A549 (cell line): ENCODE measurements around the gene NEK2. TPM values are rescaled to one million over a fixed set of nuclear protein-coding genes. Genes with fewer than 3 reads are reported as not detected.

Experiments
- ATAC-seq, 2 experiments: fragments of 200-7000 bp in 1 of 2; fragments of >200 bp in 1 of 2; cut with Nextera tagmentation in 1 of 2; cut with Tn5 transposase in 1 of 2; 3 replicates each; pipeline versions ENCODE4 v1.8.0 to v1.9.1; 2018 to 2020; ENCODE audit warnings: mild to moderate bottlenecking in 1 of 2, moderate library complexity in 1 of 2
- CTCF ChIA-PET: fragments of 300-600 bp; sonication (Branson Sonifier 250); formaldehyde crosslinking; extraction: SDS; loops from one replicate; lab custom pipeline; 2021; ENCODE audit warnings: antibody characterized with exemption, inconsistent platforms; lab: Yijun Ruan, JAX
- POLR2A ChIA-PET: fragments of 350-600 bp; formaldehyde crosslinking; extraction: SDS; loops from one replicate; lab custom pipeline; 2021; ENCODE audit warnings: antibody characterized with exemption, inconsistent platforms; lab: Yijun Ruan, JAX
- DNase-seq, 2 experiments: peaks; one replicate each; pipeline versions ENCODE4 v3.0.0 to v3.0.0-alpha.2; 2011 to 2016; ENCODE audit warnings: low read depth in 1 of 2, low spot score in 1 of 2
- FAIRE-seq: peaks from 2 replicates; lab custom pipeline; 2011; peaks lifted over from hg19 to GRCh38; lab: Jason Lieb, UNC
- H3K27ac ChIP-seq, 2 experiments: fragments of >200 bp; sonication (Bioruptor Twin); formaldehyde crosslinking; 3 replicates each; pipeline ENCODE4 v1.5.1; 2016 to 2017
- H3K4me1 ChIP-seq: fragments of >200 bp; sonication (Bioruptor Twin); formaldehyde crosslinking; 3 replicates; pipeline ENCODE4 v1.6.1; 2016
- H3K4me2 ChIP-seq: fragments of >200 bp; sonication (Bioruptor Twin); formaldehyde crosslinking; 3 replicates; pipeline ENCODE4 v1.6.1; 2016
- H3K4me3 ChIP-seq: fragments of >200 bp; sonication (Bioruptor Twin); formaldehyde crosslinking; 3 replicates; pipeline ENCODE4 v1.5.1; 2016
- H3K9me3 ChIP-seq: fragments of >200 bp; sonication (Bioruptor Twin); formaldehyde crosslinking; 3 replicates; pipeline ENCODE4 v1.6.1; 2016
- BHLHE40 ChIP-seq: IDR thresholded peaks from 2 replicates; pipeline ENCODE4 v1.6.1; 2012; ENCODE audit warnings: low read depth, low read length, inconsistent platforms
- CBX2 ChIP-seq: fragments of 200-600 bp; sonication (generic); IDR thresholded peaks from 2 replicates; pipeline ENCODE4 v1.6.1; 2016; ENCODE audit warnings: low read depth, mild to moderate bottlenecking, borderline replicate concordance
- CTCF ChIP-seq: fragments of >200 bp; sonication (Bioruptor Twin); formaldehyde crosslinking; IDR thresholded peaks from 3 replicates; pipeline ENCODE4 v1.5.1; 2016
- ESRRA ChIP-seq: fragments of 150-350 bp; IDR thresholded peaks from 2 replicates; pipeline ENCODE4 v1.6.1; 2014; ENCODE audit warnings: mild to moderate bottlenecking, low read length, borderline replicate concordance
- GATA3 ChIP-seq: IDR thresholded peaks from 2 replicates; pipeline ENCODE4 v1.6.1; 2012; ENCODE audit warnings: borderline replicate concordance
- HOXB5 ChIP-seq: fragments of 250-450 bp; sonication (Bioruptor Pico); IDR thresholded peaks from 2 replicates; pipeline ENCODE4 v1.5.0; 2020; ENCODE audit warnings: mild to moderate bottlenecking, moderate library complexity
- MYC ChIP-seq: IDR thresholded peaks from 2 replicates; pipeline ENCODE4 v1.6.1; 2012; ENCODE audit warnings: mild to moderate bottlenecking, inconsistent platforms, low read length, improper control_type of control experiment, borderline replicate concordance
- NPAS2 ChIP-seq: fragments of 250-450 bp; sonication (Bioruptor Pico); IDR thresholded peaks from 2 replicates; pipeline ENCODE4 v1.8.0; 2022; ENCODE audit warnings: mild to moderate bottlenecking, moderate library complexity, borderline replicate concordance
- PHF8 ChIP-seq: fragments of 200-600 bp; sonication (generic); IDR thresholded peaks from 2 replicates; pipeline ENCODE4 v1.6.1; 2016; ENCODE audit warnings: low read depth, mild to moderate bottlenecking, antibody characterized with exemption, moderate library complexity, borderline replicate concordance
- RARB ChIP-seq: fragments of 250-450 bp; sonication (Bioruptor Pico); IDR thresholded peaks from 2 replicates; pipeline ENCODE4 v1.8.0; 2021; ENCODE audit warnings: mild to moderate bottlenecking, moderate library complexity
- RCOR1 ChIP-seq: fragments of 150-350 bp; IDR thresholded peaks from 2 replicates; pipeline ENCODE4 v1.6.1; 2014; ENCODE audit warnings: antibody characterized with exemption, low read length, low read depth
- TFCP2L1 ChIP-seq: fragments of 250-450 bp; sonication (Bioruptor Pico); IDR thresholded peaks from 2 replicates; pipeline ENCODE4 v1.5.0; 2021; ENCODE audit warnings: mild to moderate bottlenecking
- USF2 ChIP-seq: fragments of 450-650 bp; IDR thresholded peaks from 2 replicates; pipeline ENCODE4 v1.6.1; 2014; ENCODE audit warnings: antibody characterized with exemption
- ZFP36 ChIP-seq: fragments of 450-650 bp; IDR thresholded peaks from 2 replicates; pipeline ENCODE4 v1.6.1; 2014; ENCODE audit warnings: borderline replicate concordance; ENCODE audit not compliant: partially characterized antibody
- WGBS: methylation state at CpG from one replicate; pipeline ENCODE4 v1.1.6; 2017; ENCODE audit errors: missing lambda C conversion rate; 5-methylcytosine and 5-hydroxymethylcytosine counted together
- polyA plus RNA-seq, 4 experiments: library from polyadenylated mRNA; depleted of rRNA in 3 of 4; stranded (reverse); fragments of >200 nt; fragmentation: RNase III in 1 of 4; extraction: RNeasy Plus Mini Kit Qiagen cat#74134 plus additional on column Dnase treatment in 1 of 4; gene quantifications; 2 replicates in 3 of 4; 3 replicates in 1 of 4; pipeline ENCODE4 v1.2.3, GENCODE V29; 2011 to 2017
- TF ChIP-seq, protein P1 (sequence below): IDR thresholded peaks from 2 replicates; pipeline ENCODE4 v1.6.1; 2012
- TF ChIP-seq, protein P2 (sequence below): IDR thresholded peaks from 2 replicates; pipeline ENCODE4 v1.6.1; 2012
- TF ChIP-seq, protein P3 (sequence below): fragments of 150-350 bp; IDR thresholded peaks from 2 replicates; pipeline ENCODE4 v1.6.1; 2014; ENCODE audit warnings: low read depth, mild to moderate bottlenecking, low read length

Gene NEK2
- polyA plus RNA-seq, 2 of the 4 experiments (the other 2 are of a cell fraction), result 42.0 to 65.3 TPM

- TF ChIP-seq, protein P1, sequence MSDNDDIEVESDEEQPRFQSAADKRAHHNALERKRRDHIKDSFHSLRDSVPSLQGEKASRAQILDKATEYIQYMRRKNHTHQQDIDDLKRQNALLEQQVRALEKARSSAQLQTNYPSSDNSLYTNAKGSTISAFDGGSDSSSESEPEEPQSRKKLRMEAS, result no peak
- TF ChIP-seq PHF8 (no peak), ZFP36 (no peak), TFCP2L1 (CRISPR knock-in tag) (no peak), GATA3 (no peak), USF2 (no peak), CBX2 (no peak), ESRRA (no peak)
- TF ChIP-seq, protein P2, sequence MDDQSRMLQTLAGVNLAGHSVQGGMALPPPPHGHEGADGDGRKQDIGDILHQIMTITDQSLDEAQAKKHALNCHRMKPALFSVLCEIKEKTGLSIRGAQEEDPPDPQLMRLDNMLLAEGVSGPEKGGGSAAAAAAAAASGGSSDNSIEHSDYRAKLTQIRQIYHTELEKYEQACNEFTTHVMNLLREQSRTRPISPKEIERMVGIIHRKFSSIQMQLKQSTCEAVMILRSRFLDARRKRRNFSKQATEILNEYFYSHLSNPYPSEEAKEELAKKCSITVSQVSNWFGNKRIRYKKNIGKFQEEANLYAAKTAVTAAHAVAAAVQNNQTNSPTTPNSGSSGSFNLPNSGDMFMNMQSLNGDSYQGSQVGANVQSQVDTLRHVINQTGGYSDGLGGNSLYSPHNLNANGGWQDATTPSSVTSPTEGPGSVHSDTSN, result no peak
- TF ChIP-seq, protein P3, sequence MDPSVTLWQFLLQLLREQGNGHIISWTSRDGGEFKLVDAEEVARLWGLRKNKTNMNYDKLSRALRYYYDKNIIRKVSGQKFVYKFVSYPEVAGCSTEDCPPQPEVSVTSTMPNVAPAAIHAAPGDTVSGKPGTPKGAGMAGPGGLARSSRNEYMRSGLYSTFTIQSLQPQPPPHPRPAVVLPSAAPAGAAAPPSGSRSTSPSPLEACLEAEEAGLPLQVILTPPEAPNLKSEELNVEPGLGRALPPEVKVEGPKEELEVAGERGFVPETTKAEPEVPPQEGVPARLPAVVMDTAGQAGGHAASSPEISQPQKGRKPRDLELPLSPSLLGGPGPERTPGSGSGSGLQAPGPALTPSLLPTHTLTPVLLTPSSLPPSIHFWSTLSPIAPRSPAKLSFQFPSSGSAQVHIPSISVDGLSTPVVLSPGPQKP, result no peak
- TF ChIP-seq, all 56 proteins: peak for 0
These were observed 9.4 kb upstream of the NEK2 start (continued) for GRCh38 chr1:211684791-211685190.

- Histone ChIP-seq H3K4me2 (no peak overlapping the region), H3K27ac (no peak overlapping the region), H3K4me3 (no peak overlapping the region), H3K9me3 (no peaks in the 10 kb centered on the region), H3K4me1 (peaks cover 5% of the 10 kb centered on the region)
- TF ChIP-seq HOXB5 (CRISPR knock-in tag) (no peak), USF2 (no peak), MYC (no peak), NPAS2 (CRISPR knock-in tag) (no peak), RARB (CRISPR knock-in tag) (no peak), CTCF (no peak), BHLHE40 (no peak), RCOR1 (no peak)
- ATAC-seq (no peak), DNase-seq (no peak), FAIRE-seq (no peak)
- WGBS, result 41% methylated on average over 3 of the region's 3 CpGs
- ChIA-PET POLR2A (interaction anchor here (1.1 kb wide), 1 partner anchor 351 kb away, joined by 4 read pairs; the partner anchor contains the start of genes DTL and INTS7), CTCF (interaction anchor here (1.0 to 8.3 kb wide), 7 partner anchors 11 to 770 kb away, joined by 4 to 100 read pairs (median 12); partner anchors contain the start of genes DTL and INTS7)
These were observed 8.9 kb upstream of the NEK2 start for GRCh38 chr1:211684331-211684730.
